ENCODE results near the gene DRD2. TPM values are rescaled to one million over a fixed set of nuclear protein-coding genes. Genes with fewer than 3 reads are reported as not detected.

DRD2 gene
- total and polyA plus RNA-seq, 2 experiments from 2014 or later, result 0.59 to 0.67 TPM

DNA sequence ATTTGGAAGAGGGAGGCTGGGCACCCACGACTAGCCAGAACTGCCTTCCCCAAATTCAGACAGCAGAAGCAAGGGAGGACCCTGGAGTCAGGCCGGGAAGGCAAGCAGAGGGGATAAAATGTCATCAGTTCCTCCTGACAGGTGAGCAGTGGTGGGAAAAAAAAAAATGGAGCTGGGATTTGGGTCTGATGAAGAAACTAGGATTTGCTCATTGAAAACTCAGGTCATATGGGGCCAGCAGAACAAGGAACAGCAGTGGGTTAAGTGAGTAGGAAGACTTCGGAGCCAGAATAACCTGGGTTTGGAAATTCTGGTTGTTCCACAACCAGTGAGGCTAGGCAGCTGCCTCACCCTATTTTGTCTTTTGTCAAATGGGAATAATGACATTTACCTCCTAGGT is 28.9 kb upstream of the DRD2 start:
- Histone ChIP-seq H4K20me1 (ENCODE audit: insufficient read depth, poor library complexity, severe bottlenecking) (no peaks in the 10 kb centered on the region), H3K27me3 (no peaks in the 10 kb centered on the region), H3K79me2 (no peaks in the 10 kb centered on the region), H3K4me2 (no peak overlapping the region), H3K9me2 (replicated peaks; ENCODE audit: insufficient read depth) (no peaks in the 10 kb centered on the region), H2AFZ (no peak overlapping the region), H3K36me3 (replicated peaks; ENCODE audit: insufficient read depth, low read depth) (no peaks in the 10 kb centered on the region), H3K4me1 (ENCODE audit: insufficient read depth) (no peaks in the 10 kb centered on the region), H3K27ac (no peak overlapping the region), H3K4me3 (no peak overlapping the region), H3K9me3 (ENCODE audit: low read depth) (no peaks in the 10 kb centered on the region)
- 85% methylated on average over 3 of the region's 3 CpGs for WGBS (ENCODE audit: low lambda C conversion rate, missing lambda C conversion rate)
- DNase-seq (ENCODE audit: low spot score), result no peak
- TF ChIP-seq EZH2phosphoT487 (IDR thresholded peaks at IDR 0.05; ENCODE audit: low read depth, severe bottlenecking, unreplicated experiment) (no peak), EZH2 (IDR thresholded peaks at IDR 0.05; ENCODE audit: borderline replicate concordance) (no peak), CTCF (IDR thresholded peaks at IDR 0.05; ENCODE audit: poor library complexity) (no peak)

- Histone ChIP-seq H3K4me2 (no peak overlapping the region), H4K20me1 (ENCODE audit: insufficient read depth, poor library complexity, severe bottlenecking) (no peaks in the 10 kb centered on the region), H3K9me2 (replicated peaks; ENCODE audit: insufficient read depth) (no peaks in the 10 kb centered on the region), H3K4me3 (no peak overlapping the region), H3K36me3 (replicated peaks; ENCODE audit: insufficient read depth, low read depth) (no peaks in the 10 kb centered on the region), H3K9me3 (ENCODE audit: low read depth) (no peaks in the 10 kb centered on the region), H3K27ac (no peak overlapping the region), H3K27me3 (no peaks in the 10 kb centered on the region), H3K79me2 (no peaks in the 10 kb centered on the region), H2AFZ (no peak overlapping the region), H3K4me1 (ENCODE audit: insufficient read depth) (no peaks in the 10 kb centered on the region)
- TF ChIP-seq CTCF (IDR thresholded peaks at IDR 0.05; ENCODE audit: poor library complexity) (no peak), EZH2 (IDR thresholded peaks at IDR 0.05; ENCODE audit: borderline replicate concordance) (no peak), EZH2phosphoT487 (IDR thresholded peaks at IDR 0.05; ENCODE audit: low read depth, severe bottlenecking, unreplicated experiment) (no peak)
- 92% methylated on average over 4 of the region's 4 CpGs for WGBS (ENCODE audit: low lambda C conversion rate, missing lambda C conversion rate)
- DNase-seq (ENCODE audit: low spot score), result no peak
Observed at GRCh38 chr11:113497066-113497910, 22.1 kb upstream of the DRD2 start.

DNA sequence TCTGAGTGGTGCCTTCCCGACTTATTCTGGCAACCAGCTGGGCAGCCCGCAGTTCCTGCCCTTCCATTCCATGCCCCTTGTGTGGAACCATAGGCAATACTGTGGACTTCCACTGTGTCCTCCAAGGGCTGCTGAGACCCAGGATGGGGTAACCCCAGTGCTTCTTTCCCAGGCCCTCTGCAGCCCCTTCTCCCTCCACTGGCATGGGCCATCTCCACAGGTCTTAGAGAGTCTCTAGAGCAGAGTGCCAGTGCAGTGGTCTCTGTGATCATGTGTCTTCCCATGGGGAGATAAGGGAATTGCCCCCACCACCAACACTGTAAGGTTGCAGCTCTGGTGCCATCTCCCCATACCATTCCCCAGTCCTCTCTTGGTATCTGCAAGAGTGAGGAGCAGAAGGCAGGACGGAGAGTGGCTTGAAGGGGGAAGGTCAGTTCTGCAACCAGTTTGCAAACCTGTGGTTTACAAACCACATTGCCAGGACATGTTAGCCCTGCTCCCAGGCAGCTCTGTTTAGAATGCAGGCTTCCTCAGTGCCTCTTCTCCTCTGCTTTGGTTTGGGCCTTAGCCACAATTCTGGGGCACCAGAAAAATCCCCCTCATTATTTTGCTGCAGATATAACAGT is 20.9 kb upstream of the DRD2 start:
- Histone ChIP-seq H3K36me3 (replicated peaks; ENCODE audit: insufficient read depth, low read depth) (no peaks in the 10 kb centered on the region), H3K4me2 (no peak overlapping the region), H3K4me3 (no peak overlapping the region), H3K9me3 (ENCODE audit: low read depth) (no peaks in the 10 kb centered on the region), H4K20me1 (ENCODE audit: insufficient read depth, poor library complexity, severe bottlenecking) (no peaks in the 10 kb centered on the region), H3K27ac (no peak overlapping the region), H3K79me2 (no peaks in the 10 kb centered on the region), H3K9me2 (replicated peaks; ENCODE audit: insufficient read depth) (no peaks in the 10 kb centered on the region), H2AFZ (no peak overlapping the region), H3K27me3 (no peaks in the 10 kb centered on the region), H3K4me1 (ENCODE audit: insufficient read depth) (no peaks in the 10 kb centered on the region)
- DNase-seq (ENCODE audit: low spot score), result no peak
- WGBS (ENCODE audit: low lambda C conversion rate, missing lambda C conversion rate), result 90% methylated on average over 3 of the region's 3 CpGs
- TF ChIP-seq EZH2 (IDR thresholded peaks at IDR 0.05; ENCODE audit: borderline replicate concordance) (no peak), EZH2phosphoT487 (IDR thresholded peaks at IDR 0.05; ENCODE audit: low read depth, severe bottlenecking, unreplicated experiment) (no peak), CTCF (IDR thresholded peaks at IDR 0.05; ENCODE audit: poor library complexity) (no peak)
